SK-N-SH treated with all-trans-retinoic acid at 6 μM for 48 hours (cell line): Measurements from ENCODE around the gene LRRC58.

Experiments used
- ATAC-seq: fragments of 200-7000 bp; cut with Tn5 transposase; 3 replicates; pipeline ENCODE4 v1.9.1; 2020; ENCODE audit warnings: mild to moderate bottlenecking, moderate library complexity
- ARNTL ChIP-seq: fragments of 450-650 bp; formaldehyde crosslinking; IDR thresholded peaks from 2 replicates; pipeline ENCODE4 v1.5.0; 2020; ENCODE audit warnings: low read depth, mild to moderate bottlenecking, moderate library complexity, borderline replicate concordance
- BACH2 ChIP-seq: fragments of 250-450 bp; sonication (Bioruptor Pico); IDR thresholded peaks from 2 replicates; pipeline ENCODE4 v1.9.0; 2021; ENCODE audit warnings: mild to moderate bottlenecking, borderline replicate concordance
- CREB5 ChIP-seq: fragments of 250-450 bp; sonication (Bioruptor Pico); IDR thresholded peaks from 2 replicates; pipeline ENCODE4 v1.5.1; 2020; ENCODE audit warnings: low read depth, mild to moderate bottlenecking, moderate library complexity
- CSDC2 ChIP-seq: fragments of 250-450 bp; sonication (Bioruptor Pico); IDR thresholded peaks from 2 replicates; pipeline ENCODE4 v1.5.0; 2020; ENCODE audit warnings: mild to moderate bottlenecking, moderate library complexity
- CSRNP3 ChIP-seq: fragments of 250-450 bp; sonication (Bioruptor Pico); IDR thresholded peaks from 2 replicates; pipeline ENCODE4 v1.5.1; 2021; ENCODE audit warnings: mild to moderate bottlenecking, moderate library complexity
- ESRRG ChIP-seq: fragments of 250-450 bp; sonication (Bioruptor Pico); IDR thresholded peaks from 2 replicates; pipeline ENCODE4 v1.6.1; 2021; ENCODE audit warnings: mild to moderate bottlenecking
- GLIS3 ChIP-seq: fragments of 250-450 bp; sonication (Bioruptor Pico); IDR thresholded peaks from 2 replicates; pipeline ENCODE4 v1.5.0; 2020; ENCODE audit warnings: mild to moderate bottlenecking, moderate library complexity
- ISL1 ChIP-seq: fragments of 250-450 bp; sonication (Bioruptor Pico); IDR thresholded peaks from 2 replicates; pipeline ENCODE4 v2.1.2; 2022; ENCODE audit warnings: mild to moderate bottlenecking, moderate library complexity
- OSR1 ChIP-seq: fragments of 250-450 bp; sonication (Bioruptor Pico); IDR thresholded peaks from 2 replicates; pipeline ENCODE4 v1.8.0; 2022; ENCODE audit warnings: moderate library complexity, mild to moderate bottlenecking, inconsistent platforms
- PATZ1 ChIP-seq: fragments of 250-450 bp; sonication (Bioruptor Pico); IDR thresholded peaks from 2 replicates; pipeline ENCODE4 v1.8.0; 2020; ENCODE audit warnings: mild to moderate bottlenecking, moderate library complexity, borderline replicate concordance
- POU6F1 ChIP-seq: fragments of 250-450 bp; sonication (Bioruptor Pico); IDR thresholded peaks from 2 replicates; pipeline ENCODE4 v1.8.0; 2021; ENCODE audit warnings: low read depth, mild to moderate bottlenecking, moderate library complexity, borderline replicate concordance
- PPARA ChIP-seq: fragments of 250-450 bp; sonication (Bioruptor Pico); IDR thresholded peaks from 2 replicates; pipeline ENCODE4 v1.5.0; 2020; ENCODE audit warnings: mild to moderate bottlenecking, borderline replicate concordance
- SNAI2 ChIP-seq: fragments of 250-450 bp; sonication (Bioruptor Pico); IDR thresholded peaks from 2 replicates; pipeline ENCODE4 v1.5.0; 2020; ENCODE audit warnings: mild to moderate bottlenecking, moderate library complexity
- TCF4 ChIP-seq: fragments of 250-450 bp; sonication (Bioruptor Pico); IDR thresholded peaks from 2 replicates; pipeline ENCODE4 v1.8.0; 2021; ENCODE audit warnings: mild to moderate bottlenecking, moderate library complexity, borderline replicate concordance
- TOX ChIP-seq: fragments of 250-450 bp; sonication (Bioruptor Pico); IDR thresholded peaks from 2 replicates; pipeline ENCODE4 v1.8.0; 2021; ENCODE audit warnings: mild to moderate bottlenecking, moderate library complexity, borderline replicate concordance
- TSHZ2 ChIP-seq: fragments of 250-450 bp; sonication (Bioruptor Pico); IDR thresholded peaks from 2 replicates; pipeline ENCODE4 v1.5.0; 2020; ENCODE audit warnings: mild to moderate bottlenecking, moderate library complexity
- ZC3H10 ChIP-seq: fragments of 250-450 bp; sonication (Bioruptor Pico); IDR thresholded peaks from 2 replicates; pipeline ENCODE4 v1.5.1; 2021; ENCODE audit warnings: mild to moderate bottlenecking, moderate library complexity
- ZNF70 ChIP-seq: fragments of 450-650 bp; formaldehyde crosslinking; IDR thresholded peaks from 2 replicates; pipeline ENCODE4 v1.5.0; 2020; ENCODE audit warnings: mild to moderate bottlenecking, moderate library complexity
- ZNF8 ChIP-seq: fragments of 450-650 bp; formaldehyde crosslinking; IDR thresholded peaks from 2 replicates; pipeline ENCODE4 v1.5.0; 2020; ENCODE audit warnings: mild to moderate bottlenecking, moderate library complexity

Gene LRRC58

GRCh38 chr3:120332646-120333045 lies 16.5 kb downstream of the LRRC58 start:
- no peak for ATAC-seq
- TF ChIP-seq CSRNP3 (CRISPR knock-in tag) (no peak), GLIS3 (no peak), TOX (no peak), TCF4 (CRISPR knock-in tag) (no peak), ESRRG (CRISPR knock-in tag) (no peak), TSHZ2 (no peak), CREB5 (CRISPR knock-in tag) (no peak), POU6F1 (CRISPR knock-in tag) (no peak), ZNF8 (CRISPR knock-in tag) (no peak), ARNTL (CRISPR knock-in tag) (no peak), CSDC2 (no peak), SNAI2 (CRISPR knock-in tag) (no peak), ISL1 (CRISPR knock-in tag) (no peak), OSR1 (no peak), PATZ1 (CRISPR knock-in tag) (no peak), PPARA (CRISPR knock-in tag) (no peak), ZC3H10 (CRISPR knock-in tag) (no peak)

- ATAC-seq: no peak
- no peak for TF ChIP-seq CSDC2
- TF ChIP-seq TSHZ2: no peak
Observed at GRCh38 chr3:120331076-120331475, 18.1 kb downstream of the LRRC58 start.

- TF ChIP-seq CREB5 (CRISPR knock-in tag) (no peak), BACH2 (no peak), TOX (no peak), TSHZ2 (no peak), PPARA (CRISPR knock-in tag) (no peak), CSRNP3 (CRISPR knock-in tag) (no peak), ZNF70 (CRISPR knock-in tag) (no peak), ESRRG (CRISPR knock-in tag) (no peak)
- TF ChIP-seq, all 23 proteins: peak for 0
- no peak for ATAC-seq
Observed at GRCh38 chr3:120326784-120327183, 22.4 kb downstream of the LRRC58 start.
